Endometrium (tissue), 2 donors: ENCODE measurements around the gene DMRTC2.

Experiments
- FAIRE-seq: peaks from 2 replicates; lab custom pipeline; 2012; peaks lifted over from hg19 to GRCh38; lab: Jason Lieb, UNC
- donor health status: control.
- donor health status: control.

Gene DMRTC2

GRCh38 chr19:41847351-41848105 lies 2.7 kb downstream of the DMRTC2 start:
- FAIRE-seq: no peak

- no peak for FAIRE-seq
Measured at GRCh38 chr19:41848666-41849065, 3.8 kb downstream of the DMRTC2 start.

- no peak for FAIRE-seq
Measured at GRCh38 chr19:41849067-41849466, 4.2 kb downstream of the DMRTC2 start.

GRCh38 chr19:41850381-41850780 lies 5.5 kb downstream of the DMRTC2 start:
- no peak for FAIRE-seq

GRCh38 chr19:41851456-41851855 lies 6.6 kb downstream of the DMRTC2 start:
- no peak for FAIRE-seq

GRCh38 chr19:41853344-41853743 lies 8.5 kb downstream of the DMRTC2 start:
- no peak for FAIRE-seq

- no peak for FAIRE-seq
Measured at GRCh38 chr19:41853768-41854167, 8.9 kb downstream of the DMRTC2 start.

- no peak for FAIRE-seq
Measured at GRCh38 chr19:41859213-41859617, 14.4 kb downstream of the DMRTC2 start.

GRCh38 chr19:41859618-41860418 lies 15.0 kb downstream of the DMRTC2 start, which contains the start of gene RPS19:
Gene RPS19, plus strand, starts transcription at chr19:41860255. Its CDS starts 520 bp downstream, at chr19:41860775.
- FAIRE-seq: peak; percentile 97

- FAIRE-seq: no peak
Measured at GRCh38 chr19:41860419-41861115, 15.7 kb downstream of the DMRTC2 start.

GRCh38 chr19:41861116-41861768 lies 16.4 kb downstream of the DMRTC2 start:
- FAIRE-seq: no peak

- FAIRE-seq: no peak
Measured at GRCh38 chr19:41861846-41862245, 17.0 kb downstream of the DMRTC2 start.

GRCh38 chr19:41862445-41862986 lies 17.7 kb downstream of the DMRTC2 start:
- no peak for FAIRE-seq

- FAIRE-seq: no peak
Measured at GRCh38 chr19:41863209-41863931, 18.5 kb downstream of the DMRTC2 start.

GRCh38 chr19:41864374-41864773 lies 19.5 kb downstream of the DMRTC2 start:
- FAIRE-seq: no peak

- no peak for FAIRE-seq
Measured at GRCh38 chr19:41866284-41866683, 21.4 kb downstream of the DMRTC2 start.

GRCh38 chr19:41868120-41868988 lies 23.5 kb downstream of the DMRTC2 start:
- FAIRE-seq: no peak

GRCh38 chr19:41868989-41869300 lies 24.1 kb downstream of the DMRTC2 start:
- no peak for FAIRE-seq

- FAIRE-seq: no peak
Measured at GRCh38 chr19:41869374-41869955, 24.6 kb downstream of the DMRTC2 start.

GRCh38 chr19:41870401-41870873 lies 25.6 kb downstream of the DMRTC2 start:
- no peak for FAIRE-seq
